NT2/D1 (cell line): ENCODE results near the gene KSR1.

ENCODE experiments used
- SUZ12 ChIP-seq: IDR thresholded peaks from 2 replicates; pipeline ENCODE4 v1.6.1; 2011; ENCODE audit not compliant: insufficient read length, insufficient read depth; ENCODE audit errors: extremely low read depth
- YY1 ChIP-seq: IDR thresholded peaks from 2 replicates; pipeline ENCODE4 v1.6.1; 2011; ENCODE audit not compliant: insufficient read length, insufficient read depth
- ZNF274 ChIP-seq: IDR thresholded peaks from 2 replicates; pipeline ENCODE4 v1.6.1; 2011; ENCODE audit warnings: mild to moderate bottlenecking, low read depth, low read length

DNA sequence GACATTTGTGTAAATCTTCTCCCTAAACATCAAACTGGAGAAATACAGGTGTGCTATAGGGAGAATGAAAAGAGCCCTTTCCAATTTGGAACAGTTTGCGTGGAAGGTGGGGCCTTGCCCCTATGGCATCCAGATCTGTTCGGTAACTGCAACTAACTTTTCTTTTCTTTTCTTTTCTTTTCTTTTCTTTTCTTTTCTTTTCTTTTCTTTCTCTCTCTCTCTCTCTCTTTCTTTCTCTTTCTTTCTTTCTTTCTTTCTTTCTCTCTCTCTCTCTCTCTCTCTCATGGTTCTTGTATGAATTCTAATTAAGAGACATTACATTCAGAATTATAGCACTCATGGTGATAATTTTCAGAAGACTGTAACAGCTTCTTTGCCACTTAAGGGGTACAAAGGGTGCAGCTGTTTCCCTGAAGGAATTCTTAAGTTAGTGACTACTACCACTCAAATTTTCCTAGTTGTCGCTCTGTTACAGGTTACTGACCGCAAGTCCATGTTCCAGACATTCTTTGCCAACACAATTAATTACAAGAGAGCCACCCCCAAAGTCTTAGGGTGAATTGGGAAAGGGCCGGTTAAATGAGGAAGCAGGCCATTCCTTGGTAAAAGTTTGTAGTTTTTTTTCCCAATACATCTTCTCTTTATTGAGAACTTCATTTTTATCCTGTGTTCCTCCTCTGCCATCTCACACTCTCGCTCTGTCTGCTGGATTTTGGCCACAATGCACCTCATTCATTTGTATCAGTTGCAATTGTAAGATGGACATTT, 69.8 kb downstream of the KSR1 start:
- TF ChIP-seq ZNF274 (no peak), YY1 (no peak), SUZ12 (no peak)
